Neutrophil (primary cell): ENCODE data around the gene TSPAN18.

Experiments
- H3K27ac ChIP-seq: fragments of 200-600 bp; sonication (generic); 2 replicates; pipeline ENCODE4 v1.5.1; 2016; ENCODE audit warnings: mild to moderate bottlenecking, moderate library complexity
- H3K27me3 ChIP-seq: fragments of 200-600 bp; sonication (generic); 2 replicates; pipeline ENCODE4 v1.6.0; 2016; ENCODE audit warnings: mild to moderate bottlenecking
- H3K36me3 ChIP-seq: fragments of 200-600 bp; sonication (generic); 2 replicates; pipeline ENCODE4 v1.5.1; 2017
- H3K4me1 ChIP-seq, 2 experiments: fragments of 200-600 bp in 1 of 2; sonication (generic) in 1 of 2; 1 replicate in 1 of 2; 2 replicates in 1 of 2; pipeline versions ENCODE4 v1.5.1 to v1.6.1; 2013 to 2016; ENCODE audit warnings: low read depth in 1 of 2, low read length in 1 of 2, mild to moderate bottlenecking in 1 of 2, moderate library complexity in 1 of 2; ENCODE audit not compliant: control insufficient read depth in 1 of 2, insufficient read depth in 1 of 2
- H3K4me3 ChIP-seq, 2 experiments: fragments of 200-600 bp in 1 of 2; sonication (generic) in 1 of 2; 1 replicate in 1 of 2; 2 replicates in 1 of 2; pipeline ENCODE4 v1.5.1; 2013 to 2016; ENCODE audit warnings: low read depth in 1 of 2, low read length in 1 of 2, mild to moderate bottlenecking in 1 of 2, moderate library complexity in 1 of 2
- H3K9me3 ChIP-seq: fragments of 200-600 bp; sonication (generic); 2 replicates; pipeline ENCODE4 v1.5.1; 2016
- TF ChIP-seq, protein P1 (sequence below): fragments of 200-600 bp; sonication (generic); IDR thresholded peaks from 2 replicates; pipeline ENCODE4 v1.5.1; 2016; ENCODE audit warnings: antibody characterized with exemption

The TSPAN18 gene

DNA sequence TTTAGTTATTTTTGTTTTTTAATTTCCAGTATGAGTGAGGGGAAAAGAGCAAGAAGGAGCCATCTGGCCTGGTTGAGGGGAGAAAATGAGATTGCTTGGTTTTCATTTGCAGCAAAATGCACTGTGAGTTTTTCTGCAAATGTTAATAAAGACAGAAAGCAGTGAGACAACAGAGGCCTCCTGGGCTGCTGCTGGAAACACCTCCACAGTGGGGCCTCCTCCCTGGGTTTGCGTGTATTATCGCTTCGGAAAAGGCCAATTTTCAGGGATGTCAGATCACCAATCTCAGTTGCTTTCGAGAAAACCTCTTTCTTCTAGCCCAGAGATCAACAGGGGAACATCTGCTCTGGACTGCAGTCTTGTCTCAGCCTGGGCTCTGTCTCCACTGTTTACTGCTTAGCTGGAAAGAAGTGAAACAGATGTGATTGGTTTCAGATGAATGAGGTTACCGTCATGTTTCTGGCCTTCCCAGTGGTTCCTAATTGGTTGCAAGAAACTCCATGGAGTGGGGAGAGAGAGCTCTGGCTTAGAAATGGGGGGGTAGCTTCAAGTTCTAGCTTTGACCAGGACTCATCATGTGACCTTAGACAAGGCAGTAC, 17.3 kb downstream of the TSPAN18 start:
- TF ChIP-seq, protein P1, sequence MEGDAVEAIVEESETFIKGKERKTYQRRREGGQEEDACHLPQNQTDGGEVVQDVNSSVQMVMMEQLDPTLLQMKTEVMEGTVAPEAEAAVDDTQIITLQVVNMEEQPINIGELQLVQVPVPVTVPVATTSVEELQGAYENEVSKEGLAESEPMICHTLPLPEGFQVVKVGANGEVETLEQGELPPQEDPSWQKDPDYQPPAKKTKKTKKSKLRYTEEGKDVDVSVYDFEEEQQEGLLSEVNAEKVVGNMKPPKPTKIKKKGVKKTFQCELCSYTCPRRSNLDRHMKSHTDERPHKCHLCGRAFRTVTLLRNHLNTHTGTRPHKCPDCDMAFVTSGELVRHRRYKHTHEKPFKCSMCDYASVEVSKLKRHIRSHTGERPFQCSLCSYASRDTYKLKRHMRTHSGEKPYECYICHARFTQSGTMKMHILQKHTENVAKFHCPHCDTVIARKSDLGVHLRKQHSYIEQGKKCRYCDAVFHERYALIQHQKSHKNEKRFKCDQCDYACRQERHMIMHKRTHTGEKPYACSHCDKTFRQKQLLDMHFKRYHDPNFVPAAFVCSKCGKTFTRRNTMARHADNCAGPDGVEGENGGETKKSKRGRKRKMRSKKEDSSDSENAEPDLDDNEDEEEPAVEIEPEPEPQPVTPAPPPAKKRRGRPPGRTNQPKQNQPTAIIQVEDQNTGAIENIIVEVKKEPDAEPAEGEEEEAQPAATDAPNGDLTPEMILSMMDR = no peak
- H3K4me3 ChIP-seq = no peak overlapping the region
- no peak overlapping the region for H3K27ac ChIP-seq
- H3K27me3 ChIP-seq = peaks cover 3% of the 10 kb centered on the region
- H3K36me3 ChIP-seq = no peaks in the 10 kb centered on the region
- H3K9me3 ChIP-seq = no peaks in the 10 kb centered on the region
- no peaks in the 10 kb centered on the region for H3K4me1 ChIP-seq

GRCh38 chr11:44746894-44747293, 20.1 kb downstream of the TSPAN18 start:
- no peaks in the 10 kb centered on the region for H3K9me3 ChIP-seq
- H3K27ac ChIP-seq = no peak overlapping the region
- H3K4me1 ChIP-seq = no peaks in the 10 kb centered on the region
- H3K27me3 ChIP-seq = peaks cover 10% of the 10 kb centered on the region
- H3K4me3 ChIP-seq = no peak overlapping the region
- TF ChIP-seq, protein P1 = no peak
- H3K36me3 ChIP-seq = no peaks in the 10 kb centered on the region

DNA sequence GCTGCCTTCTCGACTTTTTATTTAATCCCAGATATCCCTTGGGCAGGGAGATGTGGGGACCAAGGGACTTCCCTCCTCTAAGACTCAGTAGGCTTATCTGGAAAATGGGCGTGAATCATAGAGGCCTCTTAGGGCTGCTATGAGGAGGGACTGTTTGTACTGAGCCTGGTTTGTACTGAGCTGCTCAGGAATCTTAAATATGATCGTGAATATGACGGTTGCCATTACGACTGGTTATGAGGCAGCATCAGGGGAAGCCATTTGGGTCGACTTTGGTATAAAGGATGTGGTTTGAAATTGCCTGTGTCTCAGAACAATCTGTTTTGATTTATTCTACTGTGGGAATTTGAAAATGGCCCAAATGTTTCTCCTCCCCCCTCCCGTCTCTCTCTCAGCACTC, 20.6 kb downstream of the TSPAN18 start:
- H3K27me3 ChIP-seq = peaks cover 10% of the 10 kb centered on the region
- TF ChIP-seq, protein P1 = no peak
- H3K36me3 ChIP-seq = no peaks in the 10 kb centered on the region
- no peak overlapping the region for H3K4me3 ChIP-seq
- H3K27ac ChIP-seq = no peak overlapping the region
- H3K9me3 ChIP-seq = no peaks in the 10 kb centered on the region
- no peaks in the 10 kb centered on the region for H3K4me1 ChIP-seq

GRCh38 chr11:44747836-44748235, 21.1 kb downstream of the TSPAN18 start:
- no peaks in the 10 kb centered on the region for H3K36me3 ChIP-seq
- peaks cover 10% of the 10 kb centered on the region for H3K27me3 ChIP-seq
- TF ChIP-seq, protein P1 = no peak
- H3K9me3 ChIP-seq = no peaks in the 10 kb centered on the region
- H3K4me1 ChIP-seq = no peaks in the 10 kb centered on the region
- H3K4me3 ChIP-seq = no peak overlapping the region
- H3K27ac ChIP-seq = no peak overlapping the region

GRCh38 chr11:44748606-44749005, 21.8 kb downstream of the TSPAN18 start:
- TF ChIP-seq, protein P1 = no peak
- H3K27me3 ChIP-seq = peaks cover 10% of the 10 kb centered on the region

DNA sequence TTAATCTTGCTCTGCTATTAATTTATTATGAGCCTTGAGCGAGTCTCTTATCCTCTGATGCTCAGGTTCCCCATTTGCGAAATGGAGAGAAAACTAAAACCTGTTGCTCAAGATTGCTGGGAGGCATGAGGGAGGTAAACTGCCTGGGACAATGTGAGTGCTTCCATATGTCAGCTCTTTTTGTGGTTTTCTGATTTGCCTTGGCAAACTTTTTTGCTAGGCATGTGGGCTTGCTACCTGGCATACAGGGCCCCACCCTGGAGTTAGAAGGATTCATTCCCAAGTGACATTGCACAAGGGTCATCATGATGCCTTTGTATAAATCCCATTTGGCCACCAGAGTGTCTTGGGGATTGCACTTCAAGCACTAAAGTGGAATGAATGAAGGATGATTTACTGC, 22.4 kb downstream of the TSPAN18 start:
- Histone ChIP-seq H3K27me3 (peaks cover 12% of the 10 kb centered on the region), H3K4me1 (no peaks in the 10 kb centered on the region), H3K9me3 (no peaks in the 10 kb centered on the region), H3K36me3 (no peaks in the 10 kb centered on the region), H3K27ac (no peak overlapping the region), H3K4me3 (no peak overlapping the region)
- TF ChIP-seq, protein P1 = no peak

More at GRCh38 chr11:44748606-44749005, 21.8 kb downstream of the TSPAN18 start:
- no peak overlapping the region for H3K27ac ChIP-seq
- no peaks in the 10 kb centered on the region for H3K36me3 ChIP-seq
- no peaks in the 10 kb centered on the region for H3K4me1 ChIP-seq
- H3K9me3 ChIP-seq = no peaks in the 10 kb centered on the region
- H3K4me3 ChIP-seq = no peak overlapping the region
